ENCODE measurements around the gene NAB1.
A peak's percentile ranks its signal among the peaks of the same experiment; 100 is the strongest.

NAB1 gene

GRCh38 chr2:190634381-190634780, 14.5 kb upstream of the NAB1 start:
- H3K4me3 ChIP-seq (replicated peaks in 1 of 2; ENCODE audit: low read depth in 2 of 2, low read length in 2 of 2), result no peak overlapping the region
- peak; percentile 56 to 64 for DNase-seq (ENCODE audit: low read depth in 2 of 2)
- TF ChIP-seq, protein P1, sequence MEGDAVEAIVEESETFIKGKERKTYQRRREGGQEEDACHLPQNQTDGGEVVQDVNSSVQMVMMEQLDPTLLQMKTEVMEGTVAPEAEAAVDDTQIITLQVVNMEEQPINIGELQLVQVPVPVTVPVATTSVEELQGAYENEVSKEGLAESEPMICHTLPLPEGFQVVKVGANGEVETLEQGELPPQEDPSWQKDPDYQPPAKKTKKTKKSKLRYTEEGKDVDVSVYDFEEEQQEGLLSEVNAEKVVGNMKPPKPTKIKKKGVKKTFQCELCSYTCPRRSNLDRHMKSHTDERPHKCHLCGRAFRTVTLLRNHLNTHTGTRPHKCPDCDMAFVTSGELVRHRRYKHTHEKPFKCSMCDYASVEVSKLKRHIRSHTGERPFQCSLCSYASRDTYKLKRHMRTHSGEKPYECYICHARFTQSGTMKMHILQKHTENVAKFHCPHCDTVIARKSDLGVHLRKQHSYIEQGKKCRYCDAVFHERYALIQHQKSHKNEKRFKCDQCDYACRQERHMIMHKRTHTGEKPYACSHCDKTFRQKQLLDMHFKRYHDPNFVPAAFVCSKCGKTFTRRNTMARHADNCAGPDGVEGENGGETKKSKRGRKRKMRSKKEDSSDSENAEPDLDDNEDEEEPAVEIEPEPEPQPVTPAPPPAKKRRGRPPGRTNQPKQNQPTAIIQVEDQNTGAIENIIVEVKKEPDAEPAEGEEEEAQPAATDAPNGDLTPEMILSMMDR (IDR thresholded peaks at IDR 0.05; ENCODE audit: low read depth, low read length), result no peak

GRCh38 chr2:190635781-190636180, 13.1 kb upstream of the NAB1 start:
- TF ChIP-seq, protein P1 (IDR thresholded peaks at IDR 0.05; ENCODE audit: low read depth, low read length), result no peak
- H3K4me3 ChIP-seq (replicated peaks in 1 of 2; ENCODE audit: low read depth in 2 of 2, low read length in 2 of 2), result no peak overlapping the region
- DNase-seq (ENCODE audit: low read depth in 2 of 2), result no peak

GRCh38 chr2:190636361-190636760, 12.5 kb upstream of the NAB1 start:
- DNase-seq (ENCODE audit: low read depth in 2 of 2), result peak; percentile 82 to 91
- no peak overlapping the region for H3K4me3 ChIP-seq (replicated peaks in 1 of 2; ENCODE audit: low read depth in 2 of 2, low read length in 2 of 2)
- TF ChIP-seq, protein P1 (IDR thresholded peaks at IDR 0.05; ENCODE audit: low read depth, low read length), result no peak

GRCh38 chr2:190637281-190637734, 11.6 kb upstream of the NAB1 start:
- TF ChIP-seq, protein P1 (IDR thresholded peaks at IDR 0.05; ENCODE audit: low read depth, low read length), result no peak
- DNase-seq (ENCODE audit: low read depth in 2 of 2), result peak; percentile 77 to 79
- no peak overlapping the region for H3K4me3 ChIP-seq (replicated peaks in 1 of 2; ENCODE audit: low read depth in 2 of 2, low read length in 2 of 2)

GRCh38 chr2:190637903-190638618, 10.8 kb upstream of the NAB1 start:
- peak in 1 of 2 donors; percentile 44 for DNase-seq (ENCODE audit: low read depth in 2 of 2)
- TF ChIP-seq, protein P1 (IDR thresholded peaks at IDR 0.05; ENCODE audit: low read depth, low read length), result no peak
- H3K4me3 ChIP-seq (replicated peaks in 1 of 2; ENCODE audit: low read depth in 2 of 2, low read length in 2 of 2), result no peak overlapping the region

DNA sequence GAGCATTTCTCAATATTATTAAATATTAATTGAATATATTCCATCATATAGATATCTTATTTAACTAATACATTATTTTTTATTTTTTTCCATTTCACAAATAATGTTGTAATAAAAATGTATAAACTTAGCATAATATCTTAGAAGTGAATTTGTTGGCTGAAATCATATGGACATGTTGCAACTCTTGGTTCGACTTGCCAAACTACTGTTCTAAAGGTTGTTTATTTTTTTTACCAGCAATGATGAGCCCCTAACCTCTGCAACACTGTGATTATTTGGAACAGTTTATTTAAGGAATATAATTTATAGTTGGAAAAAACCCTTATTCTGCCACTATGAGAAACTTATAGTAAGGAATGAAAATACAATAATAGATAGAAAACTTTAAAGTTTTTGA, 8.8 kb upstream of the NAB1 start:
- peak; percentile 61 to 63 for DNase-seq (ENCODE audit: low read depth in 2 of 2)
- no peak overlapping the region for H3K4me3 ChIP-seq (replicated peaks in 1 of 2; ENCODE audit: low read depth in 2 of 2, low read length in 2 of 2)
- TF ChIP-seq, protein P1 (IDR thresholded peaks at IDR 0.05; ENCODE audit: low read depth, low read length), result no peak
